SIG-M5 treated with dmso at 0.1 percent for 504 hours (cell line): ENCODE results near the gene TECR.
"Not testable (repeated sequence)": the region's sequence is repeated elsewhere in the genome, so short reads cannot be mapped to it uniquely, and the experiment has no call there.

ENCODE experiments used
- DNase-seq: peaks from one replicate; lab custom pipeline; 2025; ENCODE audit not compliant: unreplicated experiment; lab: John Stamatoyannopoulos, UW

The TECR gene, protein sequence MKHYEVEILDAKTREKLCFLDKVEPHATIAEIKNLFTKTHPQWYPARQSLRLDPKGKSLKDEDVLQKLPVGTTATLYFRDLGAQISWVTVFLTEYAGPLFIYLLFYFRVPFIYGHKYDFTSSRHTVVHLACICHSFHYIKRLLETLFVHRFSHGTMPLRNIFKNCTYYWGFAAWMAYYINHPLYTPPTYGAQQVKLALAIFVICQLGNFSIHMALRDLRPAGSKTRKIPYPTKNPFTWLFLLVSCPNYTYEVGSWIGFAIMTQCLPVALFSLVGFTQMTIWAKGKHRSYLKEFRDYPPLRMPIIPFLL

DNA sequence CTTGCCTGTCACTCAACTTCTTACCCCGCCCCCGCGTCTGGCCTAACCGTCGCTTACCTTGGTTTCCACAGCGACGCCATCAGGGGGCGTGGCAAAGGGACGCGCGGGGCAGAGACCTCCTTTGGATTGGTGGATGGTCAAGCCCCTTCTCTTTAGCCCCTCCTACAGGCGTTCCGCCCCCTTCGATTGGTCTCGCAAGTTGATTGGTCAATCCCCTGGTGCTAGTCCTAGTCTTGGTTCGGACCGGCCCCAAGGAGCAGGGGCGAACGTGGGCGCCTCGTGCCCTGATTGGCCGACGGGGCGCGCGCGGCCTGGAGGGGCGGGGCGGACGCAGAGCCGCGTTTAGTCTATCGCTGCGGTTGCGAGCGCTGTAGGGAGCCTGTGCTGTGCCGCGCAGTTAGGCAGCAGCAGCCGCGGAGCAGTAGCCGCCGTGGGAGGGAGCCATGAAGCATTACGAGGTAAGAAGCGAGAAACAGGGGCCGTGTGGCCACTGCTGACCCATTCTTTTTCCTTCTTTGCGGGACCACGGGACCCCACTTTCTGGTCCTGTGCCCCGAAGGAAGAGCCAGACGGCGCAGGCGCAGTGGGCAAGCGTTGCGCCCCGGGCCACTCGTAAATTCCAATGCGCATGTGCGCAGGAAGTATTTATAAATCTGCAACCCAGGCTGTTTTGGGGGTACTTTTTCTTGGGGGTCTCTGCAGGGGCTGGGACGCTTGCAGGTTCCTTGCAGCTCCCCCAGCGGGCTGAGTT, at the start of gene TECR:
Gene TECR, plus strand, starts transcription at position 341 of the 751 bp plus-strand sequence. Its CDS starts 103 bp downstream, at position 444.
- peak; percentile 98 for DNase-seq

GRCh38 chr19:14479975-14480699, 49.3 kb upstream of the TECR start:
- peak; percentile 18 for DNase-seq

GRCh38 chr19:14480700-14481079, 48.7 kb upstream of the TECR start:
- no peak for DNase-seq

DNA sequence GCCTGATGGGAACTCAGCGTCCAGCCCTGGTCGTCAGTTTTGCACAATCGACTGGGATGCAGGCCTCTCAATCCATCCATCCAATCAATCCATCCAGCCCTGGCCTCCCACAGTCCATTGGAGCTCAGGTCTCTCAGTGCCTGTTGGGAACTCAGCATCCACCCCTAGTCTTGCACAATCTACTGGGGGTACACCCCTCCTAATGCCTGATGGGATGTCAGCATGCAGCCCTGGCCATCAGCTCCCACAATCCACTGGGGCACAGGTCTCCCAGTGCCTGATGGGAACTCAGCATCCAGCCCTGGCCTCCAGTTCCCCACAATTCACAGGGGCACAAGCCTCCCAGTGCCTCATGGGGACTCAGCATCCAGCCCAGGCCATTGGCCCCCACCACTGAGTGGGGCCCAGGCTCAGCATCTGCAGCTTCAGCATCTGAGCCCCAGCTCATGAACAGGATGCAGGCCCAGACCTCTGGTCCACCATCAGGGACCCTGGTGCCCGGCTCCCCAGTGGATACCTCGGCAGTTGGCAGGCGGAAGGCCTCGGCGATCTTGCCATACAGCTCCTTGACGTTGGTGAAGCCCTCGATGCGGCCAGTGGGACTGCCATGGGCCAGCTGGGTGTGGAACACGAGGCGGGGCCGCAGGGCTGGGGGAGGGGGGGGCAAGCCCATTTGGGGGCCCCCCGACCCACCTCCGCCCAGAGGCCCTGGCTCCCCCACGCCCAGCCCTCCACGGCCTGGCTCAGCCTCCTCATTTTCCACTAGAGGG, 47.0 kb upstream of the TECR start:
- no peak for DNase-seq

GRCh38 chr19:14487370-14488125, 41.8 kb upstream of the TECR start:
- DNase-seq, result no peak

DNA sequence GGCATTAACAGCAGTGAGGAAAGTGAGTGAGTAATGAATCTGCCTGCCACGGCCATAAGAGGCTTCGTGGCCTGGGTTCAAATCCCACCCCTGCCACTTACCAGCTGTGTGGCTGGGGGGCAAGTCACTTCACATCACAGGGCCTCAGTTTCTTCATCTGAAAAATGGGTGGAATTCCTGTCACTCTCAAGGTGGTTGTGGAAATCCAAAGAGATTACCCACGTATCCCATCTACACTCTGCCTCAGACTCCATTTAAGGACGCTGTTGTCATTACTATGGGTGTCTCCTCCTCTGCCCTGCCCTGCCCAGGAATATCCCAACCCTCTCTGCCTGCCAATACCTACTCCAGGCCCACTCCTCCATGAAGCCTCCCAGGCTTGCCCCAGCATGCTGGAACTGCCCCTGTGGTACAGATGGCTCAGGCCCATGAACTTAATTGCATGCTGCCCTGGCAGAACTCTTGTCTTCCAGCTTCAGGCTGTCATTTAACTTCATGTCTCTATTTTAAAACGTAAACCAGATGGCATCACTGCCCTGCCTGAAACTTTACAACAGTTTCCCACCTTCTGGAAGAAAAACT, 36.5 kb upstream of the TECR start:
- DNase-seq, result no peak

- DNase-seq, result no peak
These were observed 35.0 kb upstream of the TECR start for GRCh38 chr19:14494411-14494810.

GRCh38 chr19:14494910-14495671, 34.3 kb upstream of the TECR start:
- peak; percentile 10 for DNase-seq

GRCh38 chr19:14495672-14496028, 33.7 kb upstream of the TECR start:
- no peak for DNase-seq

DNA sequence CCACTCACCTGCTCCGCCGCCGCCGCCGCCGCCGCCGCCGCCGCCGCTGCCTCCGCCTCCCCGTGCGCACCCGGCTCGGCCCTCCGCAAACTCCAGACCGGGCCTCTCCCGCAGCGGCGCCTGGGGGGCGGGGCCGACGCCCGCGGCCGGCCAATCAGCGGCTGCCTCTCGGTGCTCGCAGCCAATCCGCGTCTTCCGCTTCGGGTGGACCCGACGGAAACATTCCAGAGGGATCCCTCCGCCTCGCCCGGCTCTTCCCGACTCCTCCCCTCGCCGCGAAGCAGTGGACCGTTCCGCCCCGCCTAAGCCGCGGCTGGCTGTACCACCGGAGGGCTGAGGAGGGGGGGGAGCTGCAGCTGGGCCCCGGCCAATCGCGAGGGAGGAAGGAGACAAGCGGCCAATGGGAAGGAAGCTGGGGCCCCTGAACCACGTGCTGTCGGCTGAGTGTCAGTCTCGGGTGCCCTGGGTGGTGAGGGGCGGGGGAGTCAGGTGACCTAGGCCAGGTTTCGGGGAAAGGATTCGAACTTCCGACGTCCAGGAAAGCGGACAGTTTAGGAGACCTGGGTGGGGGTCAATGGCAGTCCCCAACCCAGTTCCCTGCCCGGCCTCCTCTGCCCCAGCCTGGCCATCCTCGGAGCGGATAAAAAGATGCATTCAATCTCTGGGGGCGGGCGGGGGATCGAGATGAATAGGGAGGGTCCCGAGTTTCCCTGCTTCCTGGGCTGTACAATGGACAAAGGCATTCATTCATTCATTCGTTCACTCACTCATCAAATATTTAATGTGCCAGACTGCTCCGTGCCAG, 33.2 kb upstream of the TECR start, which contains the start of gene GIPC1:
Gene GIPC1, minus strand, starts transcription at position 99 of the 805 bp plus-strand sequence. CDS start 13,151 bp downstream, outside the sequence.
- peak; percentile 89 for DNase-seq

GRCh38 chr19:14496834-14497227, 32.6 kb upstream of the TECR start:
- no peak for DNase-seq

- DNase-seq, result no peak
These were observed 32.0 kb upstream of the TECR start for GRCh38 chr19:14497228-14497921.

- no peak for DNase-seq
These were observed 26.9 kb upstream of the TECR start for GRCh38 chr19:14502334-14503092.

GRCh38 chr19:14503285-14503684, 26.1 kb upstream of the TECR start:
- no peak for DNase-seq

DNA sequence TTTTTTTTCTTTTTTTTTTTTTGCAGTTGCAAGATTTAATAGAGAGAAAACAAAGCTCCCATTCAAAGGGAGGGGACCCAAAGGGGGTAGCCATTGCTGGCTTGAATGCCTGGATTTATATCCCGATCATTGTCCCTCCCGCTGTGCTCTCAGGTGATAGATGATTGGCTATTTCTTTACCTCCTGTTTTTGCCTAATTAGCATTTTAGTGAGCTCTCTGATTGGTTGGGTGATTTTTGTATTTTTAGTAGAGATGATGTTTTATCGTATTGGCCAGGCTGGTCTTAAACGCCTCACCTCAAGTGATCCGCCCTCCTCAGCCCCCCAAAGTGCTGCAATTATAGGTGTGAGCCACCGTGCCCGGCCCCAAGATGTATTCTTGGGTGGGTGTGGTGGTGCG, 24.8 kb upstream of the TECR start:
- not testable (repeated sequence) for DNase-seq

- peak; percentile 53 for DNase-seq
These were observed 23.7 kb upstream of the TECR start for GRCh38 chr19:14505488-14506239.
